Parathyroid adenoma (tissue), 2 donors: ENCODE results near the gene XXYLT1.

ENCODE experiments used
- H2AFZ ChIP-seq: fragments of 300-600 bp; sonication (generic); one replicate; pipeline ENCODE4 v1.7.0; 2017; ENCODE audit warnings: antibody characterized with exemption, mild to moderate bottlenecking
- H3K27ac ChIP-seq: fragments of 300-600 bp; sonication (generic); one replicate; pipeline ENCODE4 v1.7.0; 2017
- H3K27me3 ChIP-seq: fragments of 300-600 bp; sonication (generic); one replicate; pipeline ENCODE4 v1.7.0; 2017; ENCODE audit warnings: low read length; ENCODE audit not compliant: control insufficient read depth, insufficient read depth
- H3K36me3 ChIP-seq: fragments of 300-600 bp; sonication (generic); one replicate; pipeline ENCODE4 v1.7.0; 2017; ENCODE audit warnings: low read length; ENCODE audit not compliant: control insufficient read depth, insufficient read depth
- H3K4me1 ChIP-seq: fragments of 300-600 bp; sonication (generic); one replicate; pipeline ENCODE4 v1.7.0; 2017; ENCODE audit warnings: control low read depth
- H3K4me2 ChIP-seq: fragments of 300-600 bp; sonication (generic); one replicate; pipeline ENCODE4 v1.7.0; 2017; ENCODE audit warnings: low read length
- H3K4me3 ChIP-seq: fragments of 300-600 bp; sonication (generic); one replicate; pipeline ENCODE4 v1.7.0; 2017; ENCODE audit warnings: low read depth, low read length
- H3K79me2 ChIP-seq: fragments of 300-600 bp; sonication (generic); one replicate; pipeline ENCODE4 v1.7.0; 2017; ENCODE audit warnings: control low read depth
- H3K9ac ChIP-seq: fragments of 300-600 bp; sonication (generic); one replicate; pipeline ENCODE4 v1.7.0; 2017; ENCODE audit warnings: mild to moderate bottlenecking
- H3K9me3 ChIP-seq: fragments of 300-600 bp; sonication (generic); one replicate; pipeline ENCODE4 v1.7.0; 2017; ENCODE audit warnings: low read length; ENCODE audit not compliant: control insufficient read depth
- CTCF ChIP-seq: fragments of 300-600 bp; sonication (generic); IDR thresholded peaks from one replicate; pipeline ENCODE4 v1.7.0; 2017; ENCODE audit warnings: antibody characterized with exemption, mild to moderate bottlenecking
- donor health status: primary hyperparathyroidism.

The XXYLT1 gene

GRCh38 chr3:195274259-195274966 is 3.5 kb upstream of the XXYLT1 start:
- TF ChIP-seq CTCF, result no peak
- no peak overlapping the region for H2AFZ ChIP-seq
- no peaks in the 10 kb centered on the region for H3K36me3 ChIP-seq
- no peaks in the 10 kb centered on the region for H3K9me3 ChIP-seq
- no peak overlapping the region for H3K4me3 ChIP-seq
- H3K79me2 ChIP-seq, result peaks cover 6% of the 10 kb centered on the region
- no peak overlapping the region for H3K9ac ChIP-seq
- no peaks in the 10 kb centered on the region for H3K27me3 ChIP-seq
- peaks cover 9% of the 10 kb centered on the region for H3K4me1 ChIP-seq
- H3K27ac ChIP-seq, result no peak overlapping the region
- H3K4me2 ChIP-seq, result no peak overlapping the region

- Histone ChIP-seq H3K4me1 (peaks cover 9% of the 10 kb centered on the region), H3K4me3 (peak overlapping the region; percentile 63), H3K9me3 (no peaks in the 10 kb centered on the region), H3K9ac (no peak overlapping the region), H3K36me3 (no peaks in the 10 kb centered on the region), H3K27ac (peak overlapping the region; percentile 67), H2AFZ (peak overlapping the region; percentile 98), H3K27me3 (no peaks in the 10 kb centered on the region), H3K79me2 (peaks cover 16% of the 10 kb centered on the region), H3K4me2 (peak overlapping the region; percentile 90)
- TF ChIP-seq CTCF, result peak; percentile 96
These were observed 668 bp upstream of the XXYLT1 start for GRCh38 chr3:195271410-195272243.

- no peaks in the 10 kb centered on the region for H3K27me3 ChIP-seq
- H3K9me3 ChIP-seq, result no peaks in the 10 kb centered on the region
- H2AFZ ChIP-seq, result peak overlapping the region; percentile 98
- peaks cover 16% of the 10 kb centered on the region for H3K79me2 ChIP-seq
- no peaks in the 10 kb centered on the region for H3K36me3 ChIP-seq
- H3K4me2 ChIP-seq, result peak overlapping the region; percentile 90
- peak overlapping the region; percentile 67 for H3K27ac ChIP-seq
- H3K4me1 ChIP-seq, result peaks cover 9% of the 10 kb centered on the region
- peak overlapping the region; percentile 39 for H3K9ac ChIP-seq
- H3K4me3 ChIP-seq, result peak overlapping the region; percentile 63
- no peak for TF ChIP-seq CTCF
These were observed 711 bp downstream of the XXYLT1 start for GRCh38 chr3:195270079-195270816.

GRCh38 chr3:195269375-195270078 is 1.4 kb downstream of the XXYLT1 start:
- H3K27ac ChIP-seq, result no peak overlapping the region

More at GRCh38 chr3:195269375-195270078, 1.4 kb downstream of the XXYLT1 start:
- no peak overlapping the region for H3K9ac ChIP-seq
- H3K4me1 ChIP-seq, result peaks cover 9% of the 10 kb centered on the region
- H3K9me3 ChIP-seq, result no peaks in the 10 kb centered on the region
- H3K27me3 ChIP-seq, result no peaks in the 10 kb centered on the region
- H3K36me3 ChIP-seq, result no peaks in the 10 kb centered on the region
- TF ChIP-seq CTCF, result no peak
- H3K4me3 ChIP-seq, result peak overlapping the region; percentile 63
- H2AFZ ChIP-seq, result peak overlapping the region; percentile 98
- H3K79me2 ChIP-seq, result peaks cover 16% of the 10 kb centered on the region
- peak overlapping the region; percentile 90 for H3K4me2 ChIP-seq
